Panc1 (cell line): ENCODE measurements around the gene PZP.

ENCODE experiments used
- CTCF ChIP-seq: fragments of 450-650 bp; IDR thresholded peaks from 2 replicates; pipeline ENCODE4 v1.5.1; 2017; ENCODE audit warnings: mild to moderate bottlenecking
- POLR2AphosphoS5 ChIP-seq: IDR thresholded peaks from 2 replicates; pipeline ENCODE4 v1.6.1; 2012; ENCODE audit warnings: mild to moderate bottlenecking, low read depth, low read length, moderate library complexity
- REST ChIP-seq, 2 experiments: IDR thresholded peaks; 2 replicates each; pipeline ENCODE4 v1.6.1; 2011 to 2012; ENCODE audit warnings: low read depth in 2 of 2, control low read depth in 1 of 2, low read length in 1 of 2, mild to moderate bottlenecking in 1 of 2, moderate library complexity in 1 of 2; ENCODE audit not compliant: insufficient read depth in 1 of 2
- SIN3A ChIP-seq: IDR thresholded peaks from 2 replicates; pipeline ENCODE4 v1.6.1; 2012; ENCODE audit warnings: low read depth, mild to moderate bottlenecking, low read length, moderate library complexity, borderline replicate concordance; ENCODE audit not compliant: insufficient read depth
- TCF7L2 ChIP-seq: IDR thresholded peaks from 2 replicates; pipeline ENCODE4 v1.6.1; 2011; ENCODE audit warnings: mild to moderate bottlenecking, low read depth, low read length, inconsistent platforms

- TF ChIP-seq CTCF, result no peak
- no peak for TF ChIP-seq SIN3A
- TF ChIP-seq REST (IDR thresholded peaks at IDR 0.05; ENCODE audit: insufficient read depth in 1 of 2, low read depth in 2 of 2, low read length in 1 of 2), result no peak
- no peak for TF ChIP-seq TCF7L2
- TF ChIP-seq POLR2AphosphoS5, result no peak
Observed at GRCh38 chr12:9118158-9118557, 90.0 kb downstream of the PZP start.
